Stimulated activated naive CD8-positive, alpha-beta T cell treated with anti-CD3 and anti-CD28 coated beads, Interleukin-15, Interleukin-2, amounts not matched to agents 100 U/mL and 50 U/mL, for 24 hours (primary cell): Measurements from ENCODE around the gene THUMPD2.
"Not testable (repeated sequence)": the region's sequence is repeated elsewhere in the genome, so short reads cannot be mapped to it uniquely, and the experiment has no call there.

Experiments
- ATAC-seq: fragments of 150-1000 bp; cut with Tn5 transposase; one replicate; pipeline ENCODE4 v1.10.0; 2021
- DNase-seq: peaks from one replicate; pipeline ENCODE4 v3.0.0; 2021

THUMPD2 gene

GRCh38 chr2:39778775-39779340, at the start of gene THUMPD2:
Gene THUMPD2, minus strand, starts transcription at chr2:39779258. Its CDS starts 19 bp downstream, at chr2:39779239.
- DNase-seq: peak; percentile 75
- peak; percentile 85 for ATAC-seq

GRCh38 chr2:39821871-39822270, 42.8 kb upstream of the THUMPD2 start:
- DNase-seq (no peak), ATAC-seq (no peak)

DNA sequence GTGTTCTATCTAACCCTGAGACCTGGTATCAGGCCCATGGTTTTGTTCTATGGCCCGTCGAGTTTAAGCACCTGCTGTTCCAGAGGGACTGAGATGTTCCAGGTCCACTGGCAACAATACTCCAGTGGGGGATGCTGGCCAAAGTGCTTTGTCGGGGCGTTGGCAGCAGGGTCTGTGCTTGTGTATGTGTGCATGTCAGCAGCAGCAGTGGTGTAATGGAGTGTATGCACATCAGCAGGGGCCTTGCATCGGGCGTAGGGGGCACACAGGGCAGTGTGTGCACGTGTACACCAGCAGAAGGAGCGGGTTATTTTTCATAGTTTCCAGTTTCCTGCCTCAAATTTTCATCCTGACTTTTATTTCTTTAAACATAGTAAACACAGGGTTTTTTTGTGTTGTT, 37.8 kb upstream of the THUMPD2 start:
- ATAC-seq: no peak
- no peak for DNase-seq

- no peak for ATAC-seq
Measured at GRCh38 chr2:39816428-39816827, 37.4 kb upstream of the THUMPD2 start.

DNA sequence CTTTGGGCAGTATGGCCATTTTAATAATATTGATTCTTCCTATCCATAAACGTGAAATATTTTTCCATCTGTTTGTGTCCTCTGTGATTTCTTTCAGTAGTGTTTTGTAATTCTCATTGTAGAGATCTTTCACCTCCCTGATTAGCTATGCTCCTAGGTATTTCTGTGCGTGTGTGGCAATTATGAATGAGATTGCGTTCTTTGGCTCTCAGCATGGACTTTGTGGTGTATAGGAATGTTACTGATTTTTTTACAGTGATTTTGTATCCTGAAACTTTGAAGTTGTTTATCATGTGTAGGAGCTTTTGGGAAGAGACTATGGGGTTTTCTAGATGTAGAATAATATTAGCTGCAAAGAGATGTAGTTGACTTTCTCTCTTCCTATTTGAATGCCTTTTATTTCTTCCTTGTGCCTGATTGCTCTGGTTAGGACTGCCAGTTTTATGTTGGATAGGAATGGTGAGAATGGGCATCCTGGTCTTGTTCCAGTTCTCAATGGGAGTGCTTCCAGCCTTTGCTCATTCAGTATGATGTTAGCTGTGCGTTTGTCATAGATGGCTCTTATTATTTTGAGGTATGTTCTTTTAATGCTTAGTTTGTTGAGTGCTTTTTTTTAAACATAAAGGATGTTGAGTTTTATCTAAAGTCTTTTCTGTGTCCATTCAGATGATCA, 27.0 kb upstream of the THUMPD2 start:
- ATAC-seq: no peak
- DNase-seq: no peak

More at GRCh38 chr2:39816428-39816827, 37.4 kb upstream of the THUMPD2 start:
- DNase-seq: no peak

- no peak for ATAC-seq
- DNase-seq: no peak
Measured at GRCh38 chr2:39803839-39804238, 24.8 kb upstream of the THUMPD2 start.

GRCh38 chr2:39800752-39801151, 21.7 kb upstream of the THUMPD2 start:
- no peak for ATAC-seq

DNA sequence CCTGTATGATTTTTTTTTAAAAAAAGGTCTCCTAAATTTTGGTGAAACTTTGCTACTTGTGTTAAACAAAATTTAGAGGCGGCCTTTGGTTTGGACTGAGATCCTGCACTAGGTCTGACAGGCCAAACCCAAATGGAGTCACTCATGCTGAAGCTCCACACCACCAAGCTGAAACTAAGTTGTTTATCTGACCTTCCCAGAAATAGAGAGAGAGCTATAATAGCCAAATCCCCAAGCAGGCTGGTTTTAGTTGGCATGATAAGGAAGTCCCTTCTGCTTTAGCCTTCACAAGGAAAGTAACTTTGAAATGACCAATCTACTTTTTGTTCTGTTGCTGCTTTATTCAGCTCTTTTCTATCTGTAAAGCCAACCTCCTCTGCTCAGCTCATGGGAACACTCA, 17.1 kb upstream of the THUMPD2 start:
- ATAC-seq (no peak), DNase-seq (no peak)

More at GRCh38 chr2:39800752-39801151, 21.7 kb upstream of the THUMPD2 start:
- no peak for DNase-seq

DNA sequence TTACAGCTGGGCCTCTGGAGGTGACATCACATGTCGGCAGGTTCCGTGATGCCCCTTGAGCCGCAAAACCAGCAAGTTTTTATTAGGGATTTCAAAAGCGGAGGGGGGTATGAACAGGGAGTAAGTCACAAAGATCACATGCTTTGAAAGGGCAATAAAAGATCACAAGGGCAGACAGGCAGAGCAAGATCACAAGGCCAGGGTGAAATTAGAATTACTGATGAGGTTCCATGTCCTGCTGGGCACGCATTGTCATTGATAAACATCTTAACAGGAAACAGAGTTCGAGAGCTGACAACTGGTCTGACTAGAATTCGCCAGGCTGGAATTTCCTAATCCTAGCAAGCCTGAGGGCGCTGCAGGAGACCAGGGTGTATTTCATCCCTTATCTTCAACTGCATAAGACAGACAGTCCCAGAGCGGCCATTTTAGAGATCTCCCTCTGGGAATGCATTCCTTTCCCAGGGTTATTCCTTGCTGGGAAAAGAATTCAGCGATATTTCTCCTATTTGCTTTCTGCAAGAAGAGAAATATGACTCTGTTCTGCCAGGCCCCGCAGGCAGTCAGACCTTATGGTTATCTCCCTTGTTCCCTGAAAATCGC, 11.3 kb upstream of the THUMPD2 start:
- DNase-seq, ATAC-seq: not testable (repeated sequence)

DNA sequence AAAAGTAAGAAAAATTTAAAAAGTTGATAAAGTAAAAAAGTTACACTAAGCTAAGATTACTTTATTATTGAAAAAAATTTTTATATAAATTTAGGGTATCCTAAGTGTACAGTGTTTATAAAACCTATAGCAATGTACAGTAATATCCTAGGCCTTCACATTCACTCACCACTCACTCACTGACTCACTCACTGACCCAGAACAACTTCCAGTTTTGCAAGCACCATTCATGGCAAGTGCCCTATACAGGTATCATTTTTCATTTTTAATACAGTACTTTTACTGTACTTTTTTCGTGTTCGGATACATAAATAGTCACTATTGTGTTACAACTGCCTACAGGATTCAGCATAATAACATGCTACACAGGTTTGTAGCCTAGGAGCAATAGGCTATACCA, 8.9 kb upstream of the THUMPD2 start:
- ATAC-seq (no peak), DNase-seq (no peak)

- ATAC-seq (no peak), DNase-seq (no peak)
Measured at GRCh38 chr2:39786761-39787522, 7.9 kb upstream of the THUMPD2 start.

DNA sequence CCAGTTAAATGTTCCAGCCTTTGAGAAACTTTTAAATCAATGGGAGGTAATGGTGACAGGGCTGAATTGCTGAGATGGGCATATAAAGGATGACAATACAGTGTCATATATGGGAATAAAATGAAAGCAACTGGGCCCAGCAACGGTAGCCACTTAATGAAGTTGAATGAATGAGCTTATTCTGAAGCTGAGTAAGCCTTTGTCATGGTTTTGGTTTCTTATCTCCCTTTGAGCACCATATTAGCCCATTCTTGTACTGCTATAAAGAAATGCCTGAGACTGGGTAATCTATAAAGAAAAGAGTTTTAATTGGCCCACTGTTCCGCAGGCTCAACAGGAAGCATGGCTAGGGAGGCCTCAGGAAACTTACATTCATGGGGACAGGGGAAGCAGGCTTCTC, 3.5 kb upstream of the THUMPD2 start:
- ATAC-seq (no peak), DNase-seq (no peak)

- ATAC-seq (no peak), DNase-seq (no peak)
Measured at GRCh38 chr2:39781697-39782096, 2.6 kb upstream of the THUMPD2 start.

GRCh38 chr2:39780825-39781600, 2.0 kb upstream of the THUMPD2 start:
- DNase-seq: no peak
- ATAC-seq: peak; percentile 20

- DNase-seq (no peak), ATAC-seq (no peak)
Measured at GRCh38 chr2:39779927-39780326, 869 bp upstream of the THUMPD2 start.

DNA sequence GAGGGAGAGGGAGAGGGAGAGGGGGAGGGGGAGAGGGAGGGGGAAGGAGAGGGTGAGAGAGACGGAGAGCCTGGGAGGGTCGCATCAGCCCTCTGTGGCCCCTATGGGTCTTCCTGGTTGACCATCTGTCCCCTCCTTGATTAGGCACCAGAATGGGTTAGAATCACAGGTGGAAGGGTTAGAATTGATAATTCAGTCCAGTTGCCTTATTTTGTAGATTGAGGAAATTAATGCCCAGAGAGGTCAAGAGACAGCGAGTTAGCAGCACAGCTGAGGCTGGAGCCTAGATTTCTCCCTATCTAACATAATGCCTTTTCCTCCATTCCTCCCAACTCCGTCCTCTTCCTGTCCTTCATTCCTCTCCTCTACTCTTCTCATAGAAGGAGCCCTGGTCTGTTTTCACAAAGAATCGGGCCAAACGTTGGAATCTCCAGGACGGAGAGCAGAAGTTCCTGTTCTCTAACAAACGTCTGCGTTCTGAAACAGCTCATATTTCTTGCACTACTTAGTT, 338 bp upstream of the THUMPD2 start:
- no peak for DNase-seq
- no peak for ATAC-seq

- DNase-seq: no peak
- no peak for ATAC-seq
Measured at GRCh38 chr2:39778233-39778632, 825 bp downstream of the THUMPD2 start.

GRCh38 chr2:39772812-39773152, 6.3 kb downstream of the THUMPD2 start:
- DNase-seq: no peak
- no peak for ATAC-seq

GRCh38 chr2:39772086-39772811, 6.8 kb downstream of the THUMPD2 start:
- ATAC-seq (peak; percentile 68), DNase-seq (no peak)

DNA sequence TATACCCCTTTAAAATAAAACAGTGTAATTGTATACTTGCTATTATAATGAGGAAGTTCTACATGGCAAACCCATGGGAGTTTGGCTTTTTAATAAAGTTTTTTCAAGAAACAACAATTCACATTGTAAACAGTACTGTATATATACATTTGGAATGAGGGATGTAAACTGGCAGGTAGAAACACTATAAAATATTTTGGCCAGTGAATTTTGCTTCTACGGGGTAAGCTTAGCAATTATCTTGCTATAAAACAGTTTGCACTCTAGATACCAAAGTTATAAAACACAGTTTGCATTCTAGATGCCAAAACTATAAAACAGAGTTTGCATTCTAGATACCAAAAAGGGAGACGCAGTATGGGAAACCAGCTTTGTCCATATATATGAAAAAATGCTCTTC, 16.6 kb downstream of the THUMPD2 start:
- no peak for ATAC-seq
- no peak for DNase-seq

DNA sequence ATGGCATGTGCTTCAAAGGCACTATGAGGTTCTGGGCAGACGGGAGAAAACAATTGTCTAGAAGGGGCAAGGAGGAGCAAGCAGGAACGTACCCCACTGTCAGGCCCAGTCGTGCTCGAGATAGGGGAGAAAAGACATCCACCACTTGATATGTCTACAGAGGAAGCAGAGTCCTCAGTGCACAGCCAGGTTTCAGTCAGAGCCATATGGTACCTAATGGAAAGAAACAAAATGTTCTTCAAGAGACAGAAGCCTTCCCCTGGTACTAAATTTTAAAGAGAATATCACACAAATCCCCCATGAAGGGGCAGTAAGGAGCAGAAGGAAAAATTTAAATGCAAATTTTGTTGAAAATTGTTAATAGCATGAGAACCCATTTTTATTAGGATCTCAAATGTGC, 21.9 kb downstream of the THUMPD2 start:
- DNase-seq: no peak
- no peak for ATAC-seq
